ENCODE data around the gene PTTG1IP. TPM values are rescaled to one million over a fixed set of nuclear protein-coding genes. Genes with fewer than 3 reads are reported as not detected.

Gene PTTG1IP
- polyA plus RNA-seq, 1 donor (not counting 4 experiments of a cell fraction or from before 2014, with no cell fraction given) = 132 TPM

DNA sequence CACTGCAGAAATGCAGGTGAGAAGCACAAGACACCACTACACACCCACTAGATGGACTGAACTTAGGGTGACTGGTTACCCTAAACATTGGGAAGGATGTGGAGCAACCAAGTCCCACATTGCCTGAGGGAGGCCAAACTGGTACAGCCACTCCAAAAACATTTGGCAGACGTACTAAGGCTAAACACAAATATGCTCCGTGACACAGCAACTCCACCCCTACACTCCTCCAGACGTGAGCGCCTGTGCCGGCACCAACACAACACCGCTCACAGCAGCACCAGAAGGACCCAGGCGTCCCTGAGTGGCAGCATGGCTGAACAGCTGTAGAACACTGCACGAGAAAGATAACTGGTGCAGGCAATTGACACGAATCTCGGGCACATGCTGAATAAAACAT is 14.7 kb downstream of the PTTG1IP start:
- FAIRE-seq (peak; percentile 13), DNase-seq (ENCODE audit: low read depth, low spot score) (no peak)
- Histone ChIP-seq H2AFZ (ENCODE audit: control insufficient read depth, low read length) (no peak overlapping the region), H3K9ac (ENCODE audit: control insufficient read depth, extremely low read depth, insufficient read depth, low read length) (no peak overlapping the region), H3K4me2 (ENCODE audit: control insufficient read depth, extremely low read depth, insufficient read depth, low read depth, low read length) (no peak overlapping the region), H3K27me3 (ENCODE audit: control insufficient read depth, extremely low read depth, insufficient read depth, low read length) (no peaks in the 10 kb centered on the region), H3K36me3 (ENCODE audit: control insufficient read depth in 2 of 2, extremely low read depth in 1 of 2, insufficient read depth in 2 of 2, low read length in 2 of 2) (peaks cover 28 to 35% of the 10 kb centered on the region in 2 experiments), H3K9me3 (ENCODE audit: control insufficient read depth, low read depth, low read length) (no peaks in the 10 kb centered on the region), H3K27ac (ENCODE audit: control insufficient read depth, insufficient read depth, low read length) (no peak overlapping the region), H4K20me1 (ENCODE audit: control insufficient read depth, extremely low read depth, insufficient read depth, low read length) (peaks cover 19% of the 10 kb centered on the region), H3K79me2 (ENCODE audit: control insufficient read depth, insufficient read depth, low read length) (peaks cover 58% of the 10 kb centered on the region), H3K4me3 (ENCODE audit: control insufficient read depth in 2 of 3, extremely low read depth in 1 of 3, insufficient read depth in 2 of 3, low read depth in 1 of 3, low read length in 3 of 3) (no peak overlapping the region), H3K4me1 (ENCODE audit: control insufficient read depth, extremely low read depth, insufficient read depth, low read length) (peaks cover 15% of the 10 kb centered on the region), H3K9me1 (ENCODE audit: control insufficient read depth, extremely low read depth, insufficient read depth, low read length) (peaks cover 6% of the 10 kb centered on the region)
- dilution Hi-C loops (cut with MboI; ENCODE audit: extremely low pct_ligation_motif_present, low sequenced_read_pairs) = no loop called here
- no peak for TF ChIP-seq EZH2 (IDR thresholded peaks at IDR 0.05; ENCODE audit: low read length)
- TF ChIP-seq, protein P1, sequence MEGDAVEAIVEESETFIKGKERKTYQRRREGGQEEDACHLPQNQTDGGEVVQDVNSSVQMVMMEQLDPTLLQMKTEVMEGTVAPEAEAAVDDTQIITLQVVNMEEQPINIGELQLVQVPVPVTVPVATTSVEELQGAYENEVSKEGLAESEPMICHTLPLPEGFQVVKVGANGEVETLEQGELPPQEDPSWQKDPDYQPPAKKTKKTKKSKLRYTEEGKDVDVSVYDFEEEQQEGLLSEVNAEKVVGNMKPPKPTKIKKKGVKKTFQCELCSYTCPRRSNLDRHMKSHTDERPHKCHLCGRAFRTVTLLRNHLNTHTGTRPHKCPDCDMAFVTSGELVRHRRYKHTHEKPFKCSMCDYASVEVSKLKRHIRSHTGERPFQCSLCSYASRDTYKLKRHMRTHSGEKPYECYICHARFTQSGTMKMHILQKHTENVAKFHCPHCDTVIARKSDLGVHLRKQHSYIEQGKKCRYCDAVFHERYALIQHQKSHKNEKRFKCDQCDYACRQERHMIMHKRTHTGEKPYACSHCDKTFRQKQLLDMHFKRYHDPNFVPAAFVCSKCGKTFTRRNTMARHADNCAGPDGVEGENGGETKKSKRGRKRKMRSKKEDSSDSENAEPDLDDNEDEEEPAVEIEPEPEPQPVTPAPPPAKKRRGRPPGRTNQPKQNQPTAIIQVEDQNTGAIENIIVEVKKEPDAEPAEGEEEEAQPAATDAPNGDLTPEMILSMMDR (optimal IDR thresholded peaks at IDR 0.05 in 1 of 3, IDR thresholded peaks at IDR 0.05 in 1 of 3, conservative IDR thresholded peaks at IDR 0.05 in 1 of 3; ENCODE audit: extremely low read depth in 1 of 3, insufficient read depth in 2 of 3, low read length in 3 of 3) = no peak

DNA sequence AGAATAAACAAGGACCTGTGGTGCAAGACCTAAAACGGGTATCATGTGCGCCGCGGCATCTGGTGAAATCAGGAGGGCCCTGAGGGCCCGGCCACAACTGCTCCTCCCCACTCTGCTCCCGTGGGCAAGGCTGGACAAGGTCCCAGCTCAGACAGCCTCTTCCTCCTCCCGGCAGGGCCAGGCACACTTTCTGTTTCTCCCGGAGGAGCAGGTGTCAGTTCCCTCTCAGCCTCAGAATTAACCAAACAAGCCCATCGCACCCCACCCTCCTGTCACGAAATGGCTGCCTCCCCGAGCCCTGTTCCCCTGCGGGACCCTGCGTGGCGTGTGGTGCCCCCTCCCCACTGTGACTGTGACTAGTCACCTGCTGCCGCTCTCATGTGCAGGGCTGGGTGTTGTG is 15.2 kb downstream of the PTTG1IP start:
- peaks cover 6% of the 10 kb centered on the region for H3K9me1 ChIP-seq (ENCODE audit: control insufficient read depth, extremely low read depth, insufficient read depth, low read length)
- no peak overlapping the region for H3K27ac ChIP-seq (ENCODE audit: control insufficient read depth, insufficient read depth, low read length)
- no peak for TF ChIP-seq EZH2 (IDR thresholded peaks at IDR 0.05; ENCODE audit: low read length)
- TF ChIP-seq, protein P1 (optimal IDR thresholded peaks at IDR 0.05 in 1 of 3, IDR thresholded peaks at IDR 0.05 in 1 of 3, conservative IDR thresholded peaks at IDR 0.05 in 1 of 3; ENCODE audit: extremely low read depth in 1 of 3, insufficient read depth in 2 of 3, low read length in 3 of 3) = no peak
- dilution Hi-C loops (cut with MboI; ENCODE audit: extremely low pct_ligation_motif_present, low sequenced_read_pairs) = no loop called here
- DNase-seq (ENCODE audit: low read depth, low spot score) (no peak), FAIRE-seq (no peak)
- peaks cover 58% of the 10 kb centered on the region for H3K79me2 ChIP-seq (ENCODE audit: control insufficient read depth, insufficient read depth, low read length)
- peaks cover 15% of the 10 kb centered on the region for H3K4me1 ChIP-seq (ENCODE audit: control insufficient read depth, extremely low read depth, insufficient read depth, low read length)
- H3K9ac ChIP-seq (ENCODE audit: control insufficient read depth, extremely low read depth, insufficient read depth, low read length) = no peak overlapping the region
- no peak overlapping the region for H3K4me2 ChIP-seq (ENCODE audit: control insufficient read depth, extremely low read depth, insufficient read depth, low read depth, low read length)
- H3K4me3 ChIP-seq (ENCODE audit: control insufficient read depth in 2 of 3, extremely low read depth in 1 of 3, insufficient read depth in 2 of 3, low read depth in 1 of 3, low read length in 3 of 3) = no peak overlapping the region
- H3K36me3 ChIP-seq (ENCODE audit: control insufficient read depth in 2 of 2, extremely low read depth in 1 of 2, insufficient read depth in 2 of 2, low read length in 2 of 2) = peaks cover 28 to 38% of the 10 kb centered on the region in 2 experiments
- H2AFZ ChIP-seq (ENCODE audit: control insufficient read depth, low read length) = no peak overlapping the region
- no peaks in the 10 kb centered on the region for H3K9me3 ChIP-seq (ENCODE audit: control insufficient read depth, low read depth, low read length)
- H4K20me1 ChIP-seq (ENCODE audit: control insufficient read depth, extremely low read depth, insufficient read depth, low read length) = peaks cover 19% of the 10 kb centered on the region
- no peaks in the 10 kb centered on the region for H3K27me3 ChIP-seq (ENCODE audit: control insufficient read depth, extremely low read depth, insufficient read depth, low read length)
